HUES48 (cell line): Measurements from ENCODE around the gene KRT72.

ENCODE experiments used
- H3K27ac ChIP-seq: one replicate; pipeline ENCODE4 v1.7.0; 2013; ENCODE audit warnings: low read depth, low read length, inconsistent platforms
- H3K27me3 ChIP-seq: 2 replicates; pipeline ENCODE4 v1.6.1; 2013; ENCODE audit warnings: mild to moderate bottlenecking, low read length; ENCODE audit not compliant: control insufficient read depth, insufficient read depth
- H3K36me3 ChIP-seq: 2 replicates; pipeline ENCODE4 v1.6.1; 2013; ENCODE audit warnings: low read length; ENCODE audit not compliant: control insufficient read depth, insufficient read depth
- H3K4me1 ChIP-seq: 2 replicates; pipeline ENCODE4 v1.6.1; 2013; ENCODE audit warnings: mild to moderate bottlenecking, low read length; ENCODE audit not compliant: control insufficient read depth, insufficient read depth
- H3K4me3 ChIP-seq: 2 replicates; pipeline ENCODE4 v1.5.1; 2013; ENCODE audit warnings: mild to moderate bottlenecking, low read depth, low read length
- H3K9ac ChIP-seq: 2 replicates; pipeline ENCODE4 v1.6.1; 2013; ENCODE audit warnings: mild to moderate bottlenecking, low read depth, low read length, moderate library complexity
- H3K9me3 ChIP-seq: 2 replicates; pipeline ENCODE4 v1.6.1; 2013; ENCODE audit warnings: low read length; ENCODE audit not compliant: control insufficient read depth, insufficient read depth

Gene KRT72

DNA sequence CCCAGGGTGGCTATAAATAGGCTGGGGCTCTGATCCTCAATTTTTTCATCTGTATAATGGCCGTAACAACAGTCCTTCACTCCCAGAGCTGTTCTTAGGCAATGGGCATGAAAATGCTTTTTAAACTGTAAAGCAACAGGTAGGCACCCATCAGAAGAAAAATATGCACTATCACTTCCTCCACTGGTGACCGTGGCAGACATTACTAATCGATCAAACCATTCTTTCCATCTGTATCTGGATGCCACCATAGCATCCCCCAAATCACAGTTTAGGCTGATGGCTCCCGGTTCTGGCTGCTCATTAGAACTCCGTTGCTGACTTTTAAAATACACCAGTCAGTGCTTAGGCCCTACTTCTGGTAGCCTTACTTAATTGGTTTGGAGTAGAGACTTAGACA, 59.6 kb downstream of the KRT72 start:
- H3K9ac ChIP-seq, result no peak overlapping the region
- H3K27me3 ChIP-seq, result no peaks in the 10 kb centered on the region
- H3K36me3 ChIP-seq, result no peaks in the 10 kb centered on the region
- H3K9me3 ChIP-seq, result no peaks in the 10 kb centered on the region
- H3K4me1 ChIP-seq, result no peaks in the 10 kb centered on the region
- H3K4me3 ChIP-seq, result no peak overlapping the region
- no peak overlapping the region for H3K27ac ChIP-seq

DNA sequence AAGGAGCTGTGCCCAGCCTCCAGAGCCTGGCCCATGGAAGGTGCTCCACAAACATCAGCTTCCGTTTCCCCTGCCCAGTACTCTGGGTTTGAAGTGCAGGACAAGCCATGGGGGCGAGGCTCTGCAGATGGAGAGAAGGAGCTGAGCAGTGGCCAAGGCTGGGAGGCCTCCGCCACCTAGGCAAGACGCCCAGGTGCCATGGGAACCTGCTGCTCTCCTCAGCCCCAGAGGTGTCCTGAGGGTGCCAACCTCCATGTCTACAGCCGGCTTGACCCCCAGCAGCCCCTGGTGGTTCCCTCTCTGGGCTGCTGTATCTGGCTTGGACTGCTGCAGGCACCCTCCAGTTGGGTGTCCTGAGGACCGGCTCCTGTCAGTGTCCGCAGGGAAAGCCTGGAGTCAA, 60.7 kb downstream of the KRT72 start:
- Histone ChIP-seq H3K27ac (no peak overlapping the region), H3K36me3 (no peaks in the 10 kb centered on the region), H3K9me3 (no peaks in the 10 kb centered on the region), H3K4me3 (no peak overlapping the region), H3K4me1 (no peaks in the 10 kb centered on the region), H3K9ac (no peak overlapping the region), H3K27me3 (no peaks in the 10 kb centered on the region)

DNA sequence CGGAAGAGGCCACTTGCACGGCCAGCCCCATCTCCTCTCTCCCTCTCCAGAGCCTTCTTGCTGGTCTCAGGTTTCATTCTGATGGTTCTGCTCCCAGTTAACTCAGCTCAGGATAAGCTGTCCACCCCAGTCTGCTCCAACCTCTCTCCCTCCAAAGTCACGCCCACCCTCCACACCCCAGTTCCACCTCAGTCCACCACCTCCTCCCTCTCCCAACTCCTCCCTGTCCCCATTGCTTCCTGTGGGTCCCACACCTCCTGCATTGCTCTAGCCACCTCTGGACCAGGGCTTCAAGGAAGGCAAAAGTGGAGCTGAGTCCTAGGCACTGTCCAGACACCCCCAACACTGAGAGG, 61.5 kb downstream of the KRT72 start:
- H3K4me3 ChIP-seq, result no peak overlapping the region
- H3K9me3 ChIP-seq, result no peaks in the 10 kb centered on the region
- no peak overlapping the region for H3K9ac ChIP-seq
- no peaks in the 10 kb centered on the region for H3K27me3 ChIP-seq
- H3K36me3 ChIP-seq, result no peaks in the 10 kb centered on the region
- no peaks in the 10 kb centered on the region for H3K4me1 ChIP-seq
- no peak overlapping the region for H3K27ac ChIP-seq

DNA sequence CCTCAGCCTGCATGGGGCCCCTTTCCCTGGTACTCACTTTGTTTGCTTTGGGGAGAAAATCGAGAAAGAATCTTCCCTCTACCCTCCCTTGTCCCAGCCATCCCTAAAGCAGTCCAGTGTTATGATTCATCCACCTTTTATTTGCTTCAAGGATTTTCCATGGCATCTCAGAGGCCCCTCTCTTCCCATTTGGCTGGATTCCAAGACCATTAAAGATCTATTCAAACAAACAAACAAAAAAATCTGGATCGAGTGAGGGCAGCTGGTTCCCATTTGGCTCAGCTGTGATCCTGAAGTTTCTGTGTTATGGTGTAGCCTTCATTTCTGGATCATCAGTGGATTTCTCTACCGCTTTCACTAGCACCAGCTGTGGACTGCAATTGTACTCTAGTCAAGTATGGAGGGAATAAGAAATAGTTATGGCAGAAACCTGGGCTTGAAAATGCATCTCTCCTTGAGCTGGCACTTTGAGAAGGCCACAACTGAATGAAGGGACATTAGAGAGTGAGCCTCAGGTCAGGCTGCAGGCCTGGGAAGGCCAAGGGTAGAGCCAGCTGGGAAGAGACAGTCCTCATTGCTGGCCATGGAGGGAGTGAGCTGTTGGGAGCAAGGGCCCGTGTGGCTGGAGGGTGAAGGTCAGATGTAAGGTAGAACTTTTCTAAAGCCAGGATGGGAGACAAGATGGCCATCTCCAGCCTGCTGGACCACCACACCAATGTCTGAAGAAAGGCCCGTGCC, 62.0 kb downstream of the KRT72 start:
- no peaks in the 10 kb centered on the region for H3K4me1 ChIP-seq
- H3K27ac ChIP-seq, result no peak overlapping the region
- H3K9me3 ChIP-seq, result no peaks in the 10 kb centered on the region
- no peak overlapping the region for H3K4me3 ChIP-seq
- no peaks in the 10 kb centered on the region for H3K36me3 ChIP-seq
- H3K9ac ChIP-seq, result no peak overlapping the region
- H3K27me3 ChIP-seq, result no peaks in the 10 kb centered on the region

DNA sequence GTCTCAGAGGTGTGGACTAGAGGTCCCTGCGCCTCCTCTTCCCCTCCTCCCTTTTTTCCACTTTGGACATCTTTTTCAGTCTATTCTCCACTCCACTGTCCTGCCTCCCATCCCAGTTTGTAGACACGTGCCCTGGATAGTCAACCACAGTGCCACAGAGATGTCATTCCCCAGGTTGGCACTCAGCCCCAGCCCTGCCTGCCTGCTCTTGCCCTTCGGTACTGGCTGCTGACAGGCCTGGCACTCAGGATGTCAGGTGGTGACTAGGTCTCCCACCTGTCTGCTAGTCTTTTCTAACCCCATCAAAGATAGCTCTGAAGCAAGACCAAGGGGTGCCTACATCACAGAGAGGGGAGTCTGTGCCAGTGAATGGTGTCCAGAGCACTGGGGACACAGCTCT, 64.2 kb downstream of the KRT72 start:
- Histone ChIP-seq H3K4me3 (no peak overlapping the region), H3K9me3 (no peaks in the 10 kb centered on the region), H3K36me3 (no peaks in the 10 kb centered on the region), H3K27ac (no peak overlapping the region), H3K27me3 (no peaks in the 10 kb centered on the region), H3K9ac (no peak overlapping the region), H3K4me1 (no peaks in the 10 kb centered on the region)
